Measurements from ENCODE around the gene TRAF5.
"Not testable (repeated sequence)": the region's sequence is repeated elsewhere in the genome, so short reads cannot be mapped to it uniquely, and the experiment has no call there.

TRAF5 gene

GRCh38 chr1:211416628-211417323 lies 90.1 kb downstream of the TRAF5 start:
- not testable (repeated sequence) for H3K4me3 ChIP-seq (ENCODE audit: low read depth, low read length)

GRCh38 chr1:211420389-211420788 lies 93.8 kb downstream of the TRAF5 start:
- H3K4me3 ChIP-seq (ENCODE audit: low read depth, low read length): no peak overlapping the region

GRCh38 chr1:211420845-211421454 lies 94.3 kb downstream of the TRAF5 start:
- no peak overlapping the region for H3K4me3 ChIP-seq (ENCODE audit: low read depth, low read length)

GRCh38 chr1:211424018-211424417 lies 97.4 kb downstream of the TRAF5 start:
- H3K4me3 ChIP-seq (ENCODE audit: low read depth, low read length): no peak overlapping the region

Data from iPS-11a (cell line).